ENCODE results near the gene PTPRD. TPM values are rescaled to one million over a fixed set of nuclear protein-coding genes. Genes with fewer than 3 reads are reported as not detected.

Gene PTPRD
- total RNA-seq, 2 experiments from 2014 or later = 0.10 TPM; not detected in 1

GRCh38 chr9:8599937-8600336 is 2012.9 kb downstream of the PTPRD start:
- POLR2A ChIA-PET = no interaction called here
- CTCF ChIA-PET = no interaction called here
- Mint-ChIP-seq H3K27ac (no peak overlapping the region), H3K27me3 (no peaks in the 10 kb centered on the region), H3K36me3 (no peaks in the 10 kb centered on the region), H3K4me3 (no peak overlapping the region), H3K9me3 (no peaks in the 10 kb centered on the region), H3K4me1 (ENCODE audit: low read depth) (no peaks in the 10 kb centered on the region)
- DNase-seq = no peak
- intact Hi-C loops (cut with micrococcal nuclease) = loop anchor here (5.0 kb wide), 1 partner anchor 33 kb away; no protein-coding TSS in a partner anchor

- ChIA-PET CTCF (no interaction called here), POLR2A (no interaction called here)
- Mint-ChIP-seq H3K4me3 (no peak overlapping the region), H3K9me3 (no peaks in the 10 kb centered on the region), H3K27ac (no peak overlapping the region), H3K36me3 (no peaks in the 10 kb centered on the region), H3K27me3 (no peaks in the 10 kb centered on the region), H3K4me1 (ENCODE audit: low read depth) (no peaks in the 10 kb centered on the region)
- no peak for DNase-seq
- intact Hi-C loops (cut with micrococcal nuclease) = no loop called here
Observed at GRCh38 chr9:8589476-8589875, 2023.3 kb downstream of the PTPRD start.

DNA sequence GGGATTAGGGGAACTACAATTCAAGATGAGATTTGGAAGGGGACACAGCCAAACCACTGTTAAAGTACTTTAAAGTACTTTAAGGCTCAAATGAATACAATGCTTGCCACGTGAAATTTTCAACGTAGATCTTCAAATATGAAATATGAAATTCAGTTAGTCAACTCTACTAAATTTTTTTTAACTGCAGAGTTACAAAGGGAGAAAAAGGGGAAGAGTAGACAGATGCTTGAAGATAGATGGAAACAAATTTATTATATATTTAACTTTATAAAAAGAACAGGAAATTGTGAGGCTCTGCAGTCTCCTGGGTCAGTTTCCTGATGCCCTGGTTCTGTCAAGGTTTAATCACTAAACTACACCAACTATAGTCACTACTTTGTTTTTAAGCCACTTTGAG is 2027.8 kb downstream of the PTPRD start:
- CTCF ChIA-PET = no interaction called here
- no peak overlapping the region for H3K4me3 Mint-ChIP-seq
- no peak for DNase-seq
- POLR2A ChIA-PET = no interaction called here
- intact Hi-C loops (cut with micrococcal nuclease) = no loop called here
- H3K9me3 Mint-ChIP-seq = no peaks in the 10 kb centered on the region
- no peaks in the 10 kb centered on the region for H3K36me3 Mint-ChIP-seq
- H3K4me1 Mint-ChIP-seq (ENCODE audit: low read depth) = no peaks in the 10 kb centered on the region
- H3K27ac Mint-ChIP-seq = no peak overlapping the region
- no peaks in the 10 kb centered on the region for H3K27me3 Mint-ChIP-seq

GRCh38 chr9:8579661-8580060 is 2033.1 kb downstream of the PTPRD start:
- Mint-ChIP-seq H3K4me3 (no peak overlapping the region), H3K4me1 (ENCODE audit: low read depth) (no peaks in the 10 kb centered on the region), H3K27ac (no peak overlapping the region), H3K36me3 (no peaks in the 10 kb centered on the region), H3K27me3 (peaks cover 3% of the 10 kb centered on the region), H3K9me3 (no peaks in the 10 kb centered on the region)
- intact Hi-C loops (cut with micrococcal nuclease) = no loop called here
- no peak for DNase-seq
- ChIA-PET POLR2A (no interaction called here), CTCF (no interaction called here)

DNA sequence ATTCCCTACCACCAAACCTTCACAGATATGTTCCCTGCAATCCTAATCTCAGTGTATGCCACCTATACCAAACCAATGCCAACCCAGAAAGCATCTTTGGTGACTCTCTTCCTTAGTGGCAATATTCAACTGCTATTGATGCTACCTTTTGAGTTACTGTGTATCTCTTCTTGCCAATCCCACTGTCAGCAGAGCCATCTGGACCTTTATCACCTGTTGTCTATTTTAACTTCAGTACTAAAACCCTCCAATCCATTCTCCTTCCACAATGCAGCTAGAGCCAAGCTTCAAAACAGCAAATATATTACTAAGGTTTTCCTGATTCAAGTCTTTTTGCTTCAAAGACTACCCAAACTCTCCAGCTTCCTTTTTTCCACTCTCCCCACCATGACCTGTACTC is 2036.1 kb downstream of the PTPRD start:
- Mint-ChIP-seq H3K36me3 (no peaks in the 10 kb centered on the region), H3K4me1 (ENCODE audit: low read depth) (no peaks in the 10 kb centered on the region), H3K4me3 (no peak overlapping the region), H3K9me3 (no peaks in the 10 kb centered on the region), H3K27me3 (peaks cover 3% of the 10 kb centered on the region), H3K27ac (no peak overlapping the region)
- no peak for DNase-seq
- intact Hi-C loops (cut with micrococcal nuclease) = no loop called here
- POLR2A ChIA-PET = no interaction called here
- CTCF ChIA-PET = no interaction called here

GRCh38 chr9:8574846-8575245 is 2038.0 kb downstream of the PTPRD start:
- Mint-ChIP-seq H3K27ac (no peak overlapping the region), H3K27me3 (peaks cover 3% of the 10 kb centered on the region), H3K4me1 (ENCODE audit: low read depth) (no peaks in the 10 kb centered on the region), H3K36me3 (no peaks in the 10 kb centered on the region), H3K9me3 (no peaks in the 10 kb centered on the region), H3K4me3 (no peak overlapping the region)
- DNase-seq = no peak
- POLR2A ChIA-PET = no interaction called here
- CTCF ChIA-PET = no interaction called here
- intact Hi-C loops (cut with micrococcal nuclease) = no loop called here

DNA sequence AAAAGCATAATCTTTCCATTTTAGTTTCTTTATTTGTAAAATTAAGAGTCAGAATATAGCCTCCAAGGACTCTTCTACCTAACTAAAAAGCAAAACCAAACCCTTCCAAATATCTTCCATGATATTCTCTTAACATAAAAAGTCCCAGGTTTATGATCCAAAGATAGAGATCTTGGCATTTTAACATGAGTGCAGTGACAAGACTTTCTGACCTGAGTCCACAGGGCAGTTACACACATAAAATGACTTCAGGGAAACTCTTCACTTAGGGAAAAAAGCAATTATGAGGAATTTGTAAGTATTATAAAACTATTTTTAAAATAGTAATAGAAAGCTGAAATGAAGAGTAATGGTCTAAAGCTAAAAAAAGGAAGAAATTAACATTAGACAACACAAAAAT is 2040.6 kb downstream of the PTPRD start:
- H3K9me3 Mint-ChIP-seq = no peaks in the 10 kb centered on the region
- H3K4me1 Mint-ChIP-seq (ENCODE audit: low read depth) = no peaks in the 10 kb centered on the region
- ChIA-PET POLR2A (no interaction called here), CTCF (interaction anchor here (0.9 kb wide), 1 partner anchor 323 kb away, joined by 3 read pairs; no protein-coding TSS in a partner anchor)
- H3K27me3 Mint-ChIP-seq = peaks cover 1% of the 10 kb centered on the region
- no peak overlapping the region for H3K4me3 Mint-ChIP-seq
- no peak overlapping the region for H3K27ac Mint-ChIP-seq
- no peaks in the 10 kb centered on the region for H3K36me3 Mint-ChIP-seq
- DNase-seq = no peak
- intact Hi-C loops (cut with micrococcal nuclease) = no loop called here

GRCh38 chr9:8571643-8572042 is 2041.2 kb downstream of the PTPRD start:
- intact Hi-C loops (cut with micrococcal nuclease) = no loop called here
- H3K27ac Mint-ChIP-seq = no peak overlapping the region
- CTCF ChIA-PET = no interaction called here

DNA sequence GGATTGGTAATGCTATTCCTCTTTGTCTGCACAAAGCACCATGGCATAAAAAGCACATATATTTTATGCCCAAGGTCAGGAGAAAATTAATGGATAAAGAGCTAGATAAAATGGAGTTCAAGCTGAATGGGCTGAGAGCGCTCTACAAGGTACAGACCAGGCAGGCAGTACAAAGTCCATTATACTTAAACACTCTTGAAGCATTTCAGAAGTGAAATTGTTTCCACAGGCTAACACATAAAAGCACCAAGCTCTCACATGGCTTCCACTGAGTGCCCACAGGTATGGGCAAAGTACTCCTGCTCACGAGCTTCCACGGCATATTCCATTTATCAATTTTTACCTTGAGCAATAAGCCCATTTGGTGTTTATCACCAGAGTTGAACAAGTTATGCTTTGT is 2042.0 kb downstream of the PTPRD start:
- Mint-ChIP-seq H3K36me3 (no peaks in the 10 kb centered on the region), H3K27ac (no peak overlapping the region), H3K4me1 (ENCODE audit: low read depth) (no peaks in the 10 kb centered on the region), H3K4me3 (no peak overlapping the region), H3K9me3 (no peaks in the 10 kb centered on the region), H3K27me3 (peaks cover 3% of the 10 kb centered on the region)
- DNase-seq = no peak
- ChIA-PET POLR2A (no interaction called here), CTCF (no interaction called here)
- intact Hi-C loops (cut with micrococcal nuclease) = no loop called here

More at GRCh38 chr9:8571643-8572042, 2041.2 kb downstream of the PTPRD start:
- no peaks in the 10 kb centered on the region for H3K36me3 Mint-ChIP-seq
- no peak for DNase-seq
- H3K4me1 Mint-ChIP-seq (ENCODE audit: low read depth) = no peaks in the 10 kb centered on the region
- POLR2A ChIA-PET = no interaction called here
- no peaks in the 10 kb centered on the region for H3K9me3 Mint-ChIP-seq
- H3K27me3 Mint-ChIP-seq = peaks cover 3% of the 10 kb centered on the region
- H3K4me3 Mint-ChIP-seq = no peak overlapping the region

DNA sequence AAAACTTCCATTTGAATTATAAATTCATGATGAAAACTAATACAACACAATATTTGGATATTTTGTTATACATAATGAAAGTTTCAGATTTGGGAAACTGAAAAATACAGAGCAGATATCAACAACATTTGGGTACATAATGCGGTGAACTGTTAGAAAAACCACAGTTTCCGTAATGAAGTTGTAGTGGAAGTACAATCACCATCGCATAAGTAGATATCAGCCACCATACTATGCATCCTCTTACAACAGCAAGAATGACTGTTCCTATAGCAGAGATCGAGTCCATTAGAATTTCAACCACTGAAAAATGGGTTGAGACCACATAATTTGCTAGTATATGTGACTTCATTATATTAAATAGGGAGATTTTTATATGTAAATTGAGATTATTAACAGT is 2043.0 kb downstream of the PTPRD start:
- intact Hi-C loops (cut with micrococcal nuclease) = loop anchor here (5.0 kb wide), 1 partner anchor 32 kb away; no protein-coding TSS in a partner anchor
- Mint-ChIP-seq H3K4me1 (ENCODE audit: low read depth) (no peaks in the 10 kb centered on the region), H3K27ac (no peak overlapping the region), H3K27me3 (peaks cover 3% of the 10 kb centered on the region), H3K36me3 (no peaks in the 10 kb centered on the region), H3K4me3 (no peak overlapping the region), H3K9me3 (no peaks in the 10 kb centered on the region)
- CTCF ChIA-PET = no interaction called here
- POLR2A ChIA-PET = no interaction called here
- DNase-seq = no peak

DNA sequence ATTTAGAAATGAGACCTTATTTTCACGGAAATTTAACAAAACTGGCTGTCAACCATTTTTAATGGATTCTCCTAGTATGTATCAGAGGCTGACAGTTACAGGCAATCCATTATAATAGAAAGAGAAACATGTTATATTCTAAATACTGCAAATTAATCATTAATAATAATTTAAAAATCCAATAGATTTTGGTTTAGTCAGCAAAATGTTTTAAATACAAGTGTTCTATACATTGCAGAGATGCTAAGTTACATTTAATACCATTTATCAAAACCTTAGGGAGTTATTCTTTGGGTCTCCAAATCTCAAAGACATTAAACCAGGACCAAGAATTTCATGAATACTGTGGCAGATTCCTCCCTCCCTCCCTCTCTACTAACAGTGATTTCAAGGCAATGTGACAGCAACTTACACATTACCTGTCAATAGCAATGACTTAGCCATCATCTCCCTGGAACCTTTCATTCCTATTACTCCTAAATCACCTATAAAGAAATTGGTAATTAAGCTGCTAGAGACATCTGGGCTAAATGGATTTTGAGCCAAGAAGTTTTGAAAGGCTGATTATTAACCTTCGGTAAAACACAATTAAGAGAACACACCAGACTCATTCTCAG is 2044.7 kb downstream of the PTPRD start:
- intact Hi-C loops (cut with micrococcal nuclease) = loop anchor here (5.0 kb wide), 1 partner anchor 34 kb away; no protein-coding TSS in a partner anchor
- CTCF ChIA-PET = no interaction called here
- Mint-ChIP-seq H3K9me3 (no peaks in the 10 kb centered on the region), H3K4me1 (ENCODE audit: low read depth) (no peaks in the 10 kb centered on the region), H3K27ac (no peak overlapping the region), H3K4me3 (no peak overlapping the region), H3K27me3 (peaks cover 3% of the 10 kb centered on the region), H3K36me3 (no peaks in the 10 kb centered on the region)
- POLR2A ChIA-PET = no interaction called here
- DNase-seq = no peak

- intact Hi-C loops (cut with micrococcal nuclease) = loop anchor here (5.0 kb wide), 1 partner anchor 37 kb away; no protein-coding TSS in a partner anchor
- ChIA-PET CTCF (no interaction called here), POLR2A (no interaction called here)
- Mint-ChIP-seq H3K27ac (no peak overlapping the region), H3K4me3 (no peak overlapping the region), H3K4me1 (ENCODE audit: low read depth) (no peaks in the 10 kb centered on the region), H3K27me3 (peaks cover 4% of the 10 kb centered on the region), H3K9me3 (no peaks in the 10 kb centered on the region), H3K36me3 (no peaks in the 10 kb centered on the region)
- no peak for DNase-seq
Observed at GRCh38 chr9:8564960-8565359, 2047.8 kb downstream of the PTPRD start.
